GM21619 (cell line): ENCODE results near the gene GPR139.

Experiments used
- ATAC-seq: cut with Tn5 transposase; IDR thresholded peaks from one replicate; pipeline ENCODE4 v1.9.1; 2021; ENCODE audit not compliant: unreplicated experiment

The GPR139 gene

DNA sequence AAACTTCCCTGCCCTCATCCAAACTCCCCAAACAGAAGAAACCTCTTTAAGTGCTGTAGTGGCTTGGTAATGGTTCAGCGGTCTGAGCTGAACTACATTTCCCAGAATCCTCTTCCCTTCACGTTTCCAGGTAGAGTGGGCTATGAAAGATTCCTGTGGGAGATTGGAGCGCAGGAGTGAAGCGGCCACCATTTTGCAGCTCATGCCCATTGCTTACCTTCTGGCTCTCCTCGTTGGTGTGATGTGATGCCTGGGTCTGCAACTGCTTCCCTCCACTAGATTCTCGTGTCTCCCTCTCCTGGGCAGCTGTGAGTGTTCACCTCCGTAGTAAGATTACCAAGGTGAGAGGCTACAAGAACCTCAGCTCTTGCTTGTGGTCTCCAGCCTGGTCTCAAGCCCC is 82.1 kb downstream of the GPR139 start:
- ATAC-seq, result no peak

DNA sequence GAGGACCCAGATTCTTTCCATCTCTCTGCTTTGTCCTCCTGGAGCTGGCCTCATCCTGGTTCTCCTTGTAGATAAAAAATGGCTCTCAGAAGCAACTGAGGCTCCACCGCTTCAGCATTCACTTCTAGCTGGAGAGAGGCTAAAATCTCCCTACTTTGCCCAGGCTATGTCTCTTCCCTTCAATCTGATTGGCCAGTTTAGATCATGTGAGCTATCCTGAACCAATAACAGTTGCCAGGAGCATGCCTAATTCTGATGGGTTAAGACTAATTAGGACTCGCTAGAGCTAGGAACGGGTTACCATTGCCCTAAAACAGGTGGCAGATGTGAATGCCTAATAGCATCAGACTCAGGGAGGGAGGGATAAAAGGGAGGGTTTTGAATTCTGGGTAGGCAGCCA is 89.6 kb downstream of the GPR139 start:
- no peak for ATAC-seq
